GM18951 (cell line): ENCODE results near the gene MAST2.

ENCODE experiments used
- POLR2A ChIP-seq: IDR thresholded peaks from 4 replicates; pipeline ENCODE4 v1.6.1; 2011; ENCODE audit warnings: mild to moderate bottlenecking; ENCODE audit not compliant: insufficient read length, insufficient read depth; ENCODE audit errors: extremely low read depth
- in situ Hi-C: fragments of 300-500 bp; cut with MboI; formaldehyde crosslinking; loops from one replicate; pipeline ENCODE4 v1.12.0; 2022; ENCODE audit warnings: low sequenced_read_pairs, mixed read lengths, inconsistent platforms; ENCODE audit not compliant: unreplicated experiment

MAST2 gene

GRCh38 chr1:45969866-45970265, 166.5 kb downstream of the MAST2 start:
- in situ Hi-C loops, result no loop called here
- no peak for TF ChIP-seq POLR2A

GRCh38 chr1:45971335-45971734, 167.9 kb downstream of the MAST2 start:
- no peak for TF ChIP-seq POLR2A
- in situ Hi-C loops, result no loop called here

- TF ChIP-seq POLR2A, result no peak
- in situ Hi-C loops, result no loop called here
Observed at GRCh38 chr1:45971922-45972531, 168.6 kb downstream of the MAST2 start.

GRCh38 chr1:45972621-45973020, 169.2 kb downstream of the MAST2 start:
- TF ChIP-seq POLR2A, result no peak
- in situ Hi-C loops, result no loop called here

GRCh38 chr1:45973121-45973520, 169.7 kb downstream of the MAST2 start:
- in situ Hi-C loops, result no loop called here
- no peak for TF ChIP-seq POLR2A

- no peak for TF ChIP-seq POLR2A
- in situ Hi-C loops, result no loop called here
Observed at GRCh38 chr1:45974541-45975269, 171.3 kb downstream of the MAST2 start.

GRCh38 chr1:45976623-45977022, 173.2 kb downstream of the MAST2 start:
- in situ Hi-C loops, result no loop called here

GRCh38 chr1:45979074-45979777, 175.8 kb downstream of the MAST2 start:
- in situ Hi-C loops, result no loop called here
- no peak for TF ChIP-seq POLR2A

More at GRCh38 chr1:45976623-45977022, 173.2 kb downstream of the MAST2 start:
- no peak for TF ChIP-seq POLR2A

GRCh38 chr1:45979778-45980176, 176.4 kb downstream of the MAST2 start:
- no peak for TF ChIP-seq POLR2A
- in situ Hi-C loops, result no loop called here

- no peak for TF ChIP-seq POLR2A
- in situ Hi-C loops, result no loop called here
Observed at GRCh38 chr1:45982359-45982758, 178.9 kb downstream of the MAST2 start.

- TF ChIP-seq POLR2A, result no peak
- in situ Hi-C loops, result no loop called here
Observed at GRCh38 chr1:45983967-45984366, 180.6 kb downstream of the MAST2 start.

GRCh38 chr1:45987204-45987603, 183.8 kb downstream of the MAST2 start:
- in situ Hi-C loops, result no loop called here
- no peak for TF ChIP-seq POLR2A

GRCh38 chr1:45989249-45989648, 185.8 kb downstream of the MAST2 start:
- in situ Hi-C loops, result no loop called here

GRCh38 chr1:45994423-45994822, 191.0 kb downstream of the MAST2 start:
- in situ Hi-C loops, result no loop called here
- TF ChIP-seq POLR2A, result no peak

More at GRCh38 chr1:45989249-45989648, 185.8 kb downstream of the MAST2 start:
- TF ChIP-seq POLR2A, result no peak
